ENCODE data around the gene TMEM100. TPM values are rescaled to one million over a fixed set of nuclear protein-coding genes. Genes with fewer than 3 reads are reported as not detected.

TMEM100 gene
- total RNA-seq, 2 experiments from 2014 or later: not detected

DNA sequence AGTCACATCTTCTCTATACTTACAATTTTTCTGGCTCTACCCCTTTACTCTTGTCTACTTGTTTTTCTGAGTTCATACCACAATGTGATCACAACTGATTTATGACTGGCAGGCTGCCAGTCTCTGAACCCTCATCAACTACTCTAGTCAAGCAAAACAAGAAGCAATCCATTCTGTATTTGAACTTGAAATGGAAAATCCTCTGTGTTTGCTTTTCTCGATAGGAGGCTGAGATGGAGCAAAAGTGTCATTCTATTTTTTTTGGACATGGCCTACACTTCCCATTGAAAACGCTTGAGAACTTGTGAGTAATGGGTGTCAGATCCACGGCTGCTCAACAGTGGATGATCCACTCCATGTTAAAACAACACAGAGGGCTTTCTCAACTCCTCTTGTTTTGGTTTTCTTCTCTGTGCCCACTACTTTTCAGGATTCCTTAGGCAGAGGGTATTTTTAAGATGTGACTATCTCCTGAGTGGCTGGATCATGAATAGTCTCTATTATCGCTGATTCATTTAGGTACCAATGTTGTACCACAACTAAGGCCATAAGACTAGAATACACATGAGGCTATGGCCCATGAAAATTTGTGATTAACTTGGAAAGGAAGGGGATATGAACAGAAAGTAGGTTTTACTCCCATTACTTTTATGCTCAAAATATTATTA lies 11.7 kb downstream of the TMEM100 start:
- no peak overlapping the region for H3K27ac Mint-ChIP-seq

DNA sequence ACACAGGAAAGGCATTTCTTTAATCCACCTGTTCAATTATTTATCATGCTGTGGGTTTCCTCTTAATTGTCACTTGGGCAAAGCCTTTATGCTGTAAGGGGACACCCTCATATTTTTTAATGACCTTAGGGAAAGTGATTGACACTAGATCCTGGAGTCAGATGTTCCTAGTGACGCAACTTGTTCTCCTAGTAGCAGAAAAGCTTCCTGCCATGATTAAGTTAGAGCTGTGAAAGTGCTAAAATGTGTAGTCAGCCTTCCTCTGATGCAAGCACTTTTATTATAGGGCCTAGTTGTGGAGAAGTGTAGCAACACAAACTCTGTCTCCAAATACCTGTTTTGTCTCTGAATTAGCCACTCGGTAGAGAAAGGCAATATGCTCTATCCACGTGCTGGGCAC lies 12.3 kb downstream of the TMEM100 start:
- CTCF ChIA-PET: interaction anchor here (0.6 kb wide), 1 partner anchor 436 kb away, joined by 3 read pairs; no protein-coding TSS in a partner anchor
- Mint-ChIP-seq H3K27ac (no peak overlapping the region), H3K4me3 (no peak overlapping the region), H3K4me1 (no peaks in the 10 kb centered on the region), H3K9me3 (ENCODE audit: low read depth) (no peaks in the 10 kb centered on the region), H3K36me3 (ENCODE audit: low read depth) (no peaks in the 10 kb centered on the region), H3K27me3 (peaks cover 24% of the 10 kb centered on the region)
- POLR2A ChIA-PET: no interaction called here
- DNase-seq: no peak
- intact Hi-C loops (cut with DNase I, micrococcal nuclease): loop anchor here in 1 of 2 experiments (5.0 kb wide), 1 partner anchor 58 kb away; no protein-coding TSS in a partner anchor
- no peak for ATAC-seq

More for the DNA sequence above, 11.7 kb downstream of the TMEM100 start:
- H3K9me3 Mint-ChIP-seq (ENCODE audit: low read depth): no peaks in the 10 kb centered on the region
- ATAC-seq (no peak), DNase-seq (no peak)
- no peaks in the 10 kb centered on the region for H3K36me3 Mint-ChIP-seq (ENCODE audit: low read depth)
- ChIA-PET POLR2A (no interaction called here), CTCF (interaction anchor here (0.6 kb wide), 1 partner anchor 437 kb away, joined by 3 read pairs; no protein-coding TSS in a partner anchor)
- intact Hi-C loops (cut with DNase I, micrococcal nuclease): loop anchor here in 1 of 2 experiments (5.0 kb wide), 1 partner anchor 59 kb away; no protein-coding TSS in a partner anchor
- no peak overlapping the region for H3K4me3 Mint-ChIP-seq
- H3K4me1 Mint-ChIP-seq: no peaks in the 10 kb centered on the region
- peaks cover 21% of the 10 kb centered on the region for H3K27me3 Mint-ChIP-seq

DNA sequence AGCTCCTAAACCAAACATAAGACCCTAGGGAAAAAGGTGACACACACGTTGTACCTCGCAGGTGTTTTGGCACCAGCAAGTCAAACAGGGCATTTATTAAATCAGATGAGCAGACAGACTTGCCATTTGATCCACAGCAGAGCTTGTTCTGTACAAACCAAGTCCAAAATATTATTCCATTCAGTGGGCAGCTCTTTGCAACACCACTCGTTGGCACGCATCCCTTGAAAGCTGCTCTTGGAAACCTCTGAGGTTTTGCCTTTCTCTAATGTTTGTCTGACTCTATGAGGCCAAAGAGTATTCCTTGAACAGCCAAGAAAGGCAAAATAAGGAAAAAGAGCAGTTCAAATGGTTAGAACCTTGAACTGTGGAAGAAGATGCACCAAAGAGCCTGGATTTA lies 12.7 kb downstream of the TMEM100 start:
- no peak overlapping the region for H3K27ac Mint-ChIP-seq
- H3K4me1 Mint-ChIP-seq: no peaks in the 10 kb centered on the region
- intact Hi-C loops (cut with DNase I, micrococcal nuclease): loop anchor here in 1 of 2 experiments (5.0 kb wide), 1 partner anchor 58 kb away; no protein-coding TSS in a partner anchor
- ChIA-PET POLR2A (no interaction called here), CTCF (interaction anchor here (3.2 kb wide), 1 partner anchor 9 kb away, joined by 14 read pairs; no protein-coding TSS in a partner anchor)
- H3K9me3 Mint-ChIP-seq (ENCODE audit: low read depth): no peaks in the 10 kb centered on the region
- H3K4me3 Mint-ChIP-seq: no peak overlapping the region
- no peak for ATAC-seq
- H3K27me3 Mint-ChIP-seq: peaks cover 24% of the 10 kb centered on the region
- no peaks in the 10 kb centered on the region for H3K36me3 Mint-ChIP-seq (ENCODE audit: low read depth)
- DNase-seq: no peak

DNA sequence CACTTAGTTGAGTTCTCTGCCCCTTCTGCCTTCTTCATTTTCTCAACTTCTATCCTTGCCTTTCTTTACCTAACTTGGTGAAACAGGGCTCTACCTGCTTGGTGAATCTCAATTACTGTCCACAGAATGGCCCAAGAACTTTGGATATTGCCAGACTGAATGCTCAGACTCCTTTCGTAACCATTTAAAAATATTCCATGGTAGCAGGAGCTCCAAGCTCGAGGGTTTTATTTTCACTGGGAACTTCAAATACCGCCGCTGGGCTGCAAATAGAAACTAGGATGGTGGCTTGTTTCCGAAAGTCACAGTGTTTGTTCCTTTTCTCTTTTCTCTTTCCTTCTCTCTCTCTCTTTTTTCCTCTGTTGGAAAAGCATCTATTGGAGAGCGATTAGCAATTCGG lies 13.2 kb downstream of the TMEM100 start:
- DNase-seq: no peak
- intact Hi-C loops (cut with DNase I, micrococcal nuclease): no loop called here
- POLR2A ChIA-PET: no interaction called here
- Mint-ChIP-seq H3K9me3 (ENCODE audit: low read depth) (no peaks in the 10 kb centered on the region), H3K27ac (no peak overlapping the region), H3K27me3 (peaks cover 26% of the 10 kb centered on the region), H3K36me3 (ENCODE audit: low read depth) (no peaks in the 10 kb centered on the region), H3K4me1 (no peaks in the 10 kb centered on the region), H3K4me3 (no peak overlapping the region)
- ATAC-seq: no peak
- CTCF ChIA-PET: interaction anchor here (3.2 kb wide), 1 partner anchor 9 kb away, joined by 14 read pairs; no protein-coding TSS in a partner anchor

DNA sequence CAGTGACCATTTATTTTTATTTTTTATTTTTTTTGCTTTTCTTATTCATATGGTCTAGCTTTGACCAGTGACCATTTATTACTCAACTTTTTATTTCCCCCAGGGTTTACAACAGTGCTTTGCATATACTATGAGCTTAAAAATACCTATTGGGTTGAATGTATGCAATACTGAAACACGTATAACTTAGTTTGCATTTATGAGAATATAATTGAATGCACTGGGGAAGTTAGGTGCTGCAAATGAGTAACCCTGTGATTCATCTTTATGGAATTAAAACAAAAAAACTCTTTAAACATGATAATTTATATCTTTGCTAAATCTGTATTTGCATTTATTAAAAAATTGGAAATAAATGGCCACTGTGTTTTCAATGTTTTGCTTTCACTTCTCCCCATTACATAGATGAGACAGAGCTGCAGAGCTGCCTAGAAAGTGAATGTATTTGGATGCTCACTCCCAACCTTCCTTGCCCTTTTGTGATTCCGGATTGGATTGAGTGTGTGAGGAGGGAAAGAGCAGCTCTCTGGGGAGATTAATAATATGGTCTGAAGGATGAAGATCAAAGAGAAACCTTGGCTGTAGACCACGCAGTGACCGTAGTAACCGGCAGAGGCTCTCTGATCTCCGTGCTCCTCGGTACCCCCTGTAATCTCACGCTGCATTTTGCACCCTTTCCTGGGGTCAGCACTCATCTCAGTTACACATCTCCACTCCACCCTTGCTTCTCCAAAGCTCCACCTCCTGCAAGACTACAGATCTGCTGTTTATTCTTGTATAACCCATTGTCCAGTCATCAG lies 14.3 kb downstream of the TMEM100 start:
- Mint-ChIP-seq H3K4me1 (no peaks in the 10 kb centered on the region), H3K27me3 (peaks cover 33% of the 10 kb centered on the region), H3K4me3 (no peak overlapping the region), H3K27ac (no peak overlapping the region), H3K36me3 (ENCODE audit: low read depth) (no peaks in the 10 kb centered on the region), H3K9me3 (ENCODE audit: low read depth) (no peaks in the 10 kb centered on the region)
- no peak for ATAC-seq
- POLR2A ChIA-PET: no interaction called here
- intact Hi-C loops (cut with DNase I, micrococcal nuclease): no loop called here
- CTCF ChIA-PET: interaction anchor here (1.6 to 3.2 kb wide), 2 partner anchors 10 to 182 kb away, joined by 4 to 14 read pairs; no protein-coding TSS in a partner anchor
- no peak for DNase-seq

DNA sequence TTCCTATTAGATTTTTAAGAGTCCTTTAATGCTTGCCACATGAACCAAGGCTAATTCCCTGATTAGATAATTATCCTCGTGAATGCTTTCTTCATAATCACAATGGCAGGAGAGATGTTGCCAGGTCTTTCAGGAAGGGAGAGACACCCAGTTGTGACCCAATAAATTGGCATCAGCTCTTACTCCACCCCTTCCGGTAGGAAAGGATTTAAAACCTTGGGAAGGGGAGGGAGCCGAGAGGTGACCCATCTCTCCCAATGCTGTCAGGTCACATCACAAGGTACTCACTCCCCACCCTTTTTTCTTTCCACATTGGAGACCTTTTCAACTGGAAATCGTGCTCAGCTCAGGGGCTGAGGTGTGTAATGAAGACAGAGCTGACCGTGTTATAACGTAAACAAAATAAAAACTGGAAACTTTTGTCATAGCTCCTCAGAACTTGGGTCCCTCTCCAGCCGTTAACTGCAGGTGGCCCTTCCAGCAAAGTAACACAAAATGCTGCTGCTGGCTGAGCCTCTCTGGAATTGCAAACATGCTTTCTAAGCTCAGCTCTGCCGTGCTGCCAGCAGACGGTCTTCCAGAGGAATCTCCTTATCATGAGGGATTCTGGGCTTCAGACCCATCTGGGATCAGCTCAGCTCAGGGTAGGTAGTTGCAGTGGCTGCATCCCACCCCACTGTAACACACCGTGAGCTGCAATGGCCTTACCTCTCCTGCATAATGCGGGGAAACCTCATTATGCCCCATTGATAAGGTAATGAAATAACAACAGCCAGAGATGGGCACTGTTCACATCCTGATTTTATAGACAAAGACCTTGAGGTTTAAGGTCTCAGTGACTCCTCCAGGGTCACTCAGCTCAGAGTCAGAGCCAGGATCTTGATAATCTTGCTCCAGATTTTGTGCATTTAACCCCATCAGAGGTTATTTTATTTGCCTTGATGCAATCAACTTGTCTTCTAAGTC lies 15.6 kb downstream of the TMEM100 start:
- H3K4me1 Mint-ChIP-seq: no peaks in the 10 kb centered on the region
- H3K9me3 Mint-ChIP-seq (ENCODE audit: low read depth): no peaks in the 10 kb centered on the region
- ChIA-PET CTCF (interaction anchor here (0.6 to 3.2 kb wide), 4 partner anchors 12 to 181 kb away, joined by 3 to 14 read pairs (median 4); no protein-coding TSS in a partner anchor), POLR2A (no interaction called here)
- no peak for ATAC-seq
- no peaks in the 10 kb centered on the region for H3K36me3 Mint-ChIP-seq (ENCODE audit: low read depth)
- no peak overlapping the region for H3K4me3 Mint-ChIP-seq
- no peak overlapping the region for H3K27ac Mint-ChIP-seq
- intact Hi-C loops (cut with DNase I, micrococcal nuclease): no loop called here
- no peak for DNase-seq
- H3K27me3 Mint-ChIP-seq: peaks cover 35% of the 10 kb centered on the region

DNA sequence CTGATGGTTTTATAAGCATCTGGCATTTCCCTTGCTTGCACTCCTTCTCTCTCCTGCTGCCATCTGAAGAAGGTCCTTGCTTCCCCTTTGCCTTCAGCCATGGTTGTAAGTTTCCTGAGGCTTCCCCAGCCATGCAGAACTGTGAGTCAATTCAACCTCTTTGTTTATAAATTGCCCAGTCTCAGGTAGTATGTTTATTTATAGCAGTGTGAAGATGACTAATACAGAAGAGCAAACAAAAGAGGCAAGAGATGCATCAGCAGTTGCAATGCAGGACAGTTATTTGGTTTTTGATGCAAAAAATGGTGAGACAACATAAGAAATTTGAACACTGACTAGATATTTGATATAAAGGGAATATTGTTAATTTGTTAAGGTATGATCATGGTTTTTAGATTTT lies 16.8 kb downstream of the TMEM100 start:
- DNase-seq (no peak), ATAC-seq (no peak)
- Mint-ChIP-seq H3K36me3 (ENCODE audit: low read depth) (no peaks in the 10 kb centered on the region), H3K27me3 (peaks cover 43% of the 10 kb centered on the region), H3K9me3 (ENCODE audit: low read depth) (no peaks in the 10 kb centered on the region), H3K4me3 (no peak overlapping the region), H3K4me1 (no peaks in the 10 kb centered on the region), H3K27ac (no peak overlapping the region)
- intact Hi-C loops (cut with DNase I, micrococcal nuclease): no loop called here
- CTCF ChIA-PET: no interaction called here
- POLR2A ChIA-PET: no interaction called here

DNA sequence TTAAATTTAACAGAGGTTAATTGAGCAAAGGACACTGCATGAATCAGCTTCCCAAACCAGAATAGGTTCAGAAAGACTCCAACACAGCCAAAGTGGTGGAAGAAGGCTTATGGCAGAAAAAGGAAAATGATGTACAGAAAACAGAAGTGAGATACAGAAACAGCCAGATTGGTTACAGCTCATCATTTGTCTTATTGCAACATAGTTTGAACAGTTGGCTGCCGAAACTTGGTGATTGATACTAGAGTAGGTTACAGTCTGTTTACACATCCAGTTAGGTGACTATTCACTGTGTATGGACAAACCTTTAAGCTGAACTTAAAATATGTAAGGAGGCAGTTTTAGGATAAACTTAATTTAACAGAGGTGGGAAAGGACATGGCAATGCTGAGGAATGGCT lies 18.3 kb downstream of the TMEM100 start:
- Mint-ChIP-seq H3K36me3 (ENCODE audit: low read depth) (no peaks in the 10 kb centered on the region), H3K9me3 (ENCODE audit: low read depth) (no peaks in the 10 kb centered on the region), H3K4me3 (no peak overlapping the region), H3K4me1 (no peaks in the 10 kb centered on the region), H3K27ac (no peak overlapping the region), H3K27me3 (peaks cover 40% of the 10 kb centered on the region)
- ChIA-PET POLR2A (interaction anchor here (0.6 kb wide), 1 partner anchor 20 kb away, joined by 11 read pairs; no protein-coding TSS in a partner anchor), CTCF (interaction anchor here (1.0 to 2.2 kb wide), 3 partner anchors 14 to 103 kb away, joined by 4 to 10 read pairs (median 4); partner anchors contain the start of gene TMEM100)
- no peak for DNase-seq
- ATAC-seq: no peak
- intact Hi-C loops (cut with DNase I, micrococcal nuclease): no loop called here

DNA sequence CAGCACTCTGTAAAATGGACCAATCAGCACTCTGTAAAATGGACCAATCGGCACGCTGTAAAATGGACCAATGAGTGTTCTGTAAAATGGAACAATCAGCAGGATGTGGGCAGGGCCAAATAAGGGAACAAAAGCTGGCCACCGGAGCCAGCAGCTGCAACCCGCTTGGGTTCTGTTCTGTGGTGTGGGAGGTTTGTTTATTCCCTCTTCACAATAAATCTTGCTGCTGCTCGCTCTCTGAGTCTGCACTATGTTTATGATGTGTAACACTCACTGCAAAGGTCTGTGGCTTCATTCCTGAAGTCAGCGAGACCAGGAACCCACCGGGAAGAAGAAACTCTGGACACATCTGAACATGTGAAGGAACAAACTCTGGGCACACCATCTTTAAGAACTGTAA lies 20.5 kb downstream of the TMEM100 start:
- DNase-seq (no peak), ATAC-seq (no peak)
- Mint-ChIP-seq H3K4me3 (no peak overlapping the region), H3K4me1 (no peaks in the 10 kb centered on the region), H3K36me3 (ENCODE audit: low read depth) (no peaks in the 10 kb centered on the region), H3K27ac (no peak overlapping the region), H3K9me3 (ENCODE audit: low read depth) (no peaks in the 10 kb centered on the region), H3K27me3 (peaks cover 39% of the 10 kb centered on the region)
- intact Hi-C loops (cut with DNase I, micrococcal nuclease): no loop called here
- ChIA-PET CTCF (interaction anchor here (1.0 kb wide), 1 partner anchor 10 kb away, joined by 5 read pairs; no protein-coding TSS in a partner anchor), POLR2A (no interaction called here)

DNA sequence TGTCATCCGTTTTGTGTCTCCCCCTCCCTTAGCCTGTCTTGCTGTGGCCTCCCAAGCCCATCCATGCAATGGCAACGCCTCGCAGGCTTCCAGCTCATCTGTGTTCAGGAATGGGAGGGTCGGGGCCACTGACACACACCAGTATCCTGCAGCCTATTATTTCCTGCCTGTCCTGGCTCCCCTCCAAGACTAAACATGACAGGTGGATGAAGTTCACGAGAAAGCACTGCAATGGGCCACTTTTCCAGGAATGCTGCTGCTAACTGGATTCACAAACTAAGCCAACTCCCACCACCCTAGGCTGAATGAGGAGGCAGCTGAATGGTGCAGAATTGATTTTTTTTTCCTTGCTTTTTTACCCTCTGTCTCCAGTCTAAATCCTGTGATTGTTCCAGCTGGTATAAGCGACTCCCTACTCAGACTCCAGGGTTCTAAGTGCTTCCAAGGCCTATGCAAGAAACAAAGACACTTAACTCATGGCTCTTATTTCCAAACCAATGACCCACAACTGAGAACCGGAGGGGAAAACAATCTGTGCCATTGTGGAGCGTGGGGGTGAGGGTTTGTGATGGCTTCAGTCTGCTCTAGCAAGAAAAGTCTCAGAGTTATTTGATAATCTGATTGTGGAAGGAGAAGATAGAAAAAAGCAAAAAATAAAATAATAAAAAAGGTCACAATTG lies 23.3 kb downstream of the TMEM100 start:
- CTCF ChIA-PET: no interaction called here
- intact Hi-C loops (cut with DNase I, micrococcal nuclease): no loop called here
- no peaks in the 10 kb centered on the region for H3K4me1 Mint-ChIP-seq
- POLR2A ChIA-PET: no interaction called here
- H3K27ac Mint-ChIP-seq: no peak overlapping the region
- H3K4me3 Mint-ChIP-seq: no peak overlapping the region
- no peaks in the 10 kb centered on the region for H3K9me3 Mint-ChIP-seq (ENCODE audit: low read depth)
- no peak for DNase-seq
- H3K36me3 Mint-ChIP-seq (ENCODE audit: low read depth): no peaks in the 10 kb centered on the region
- peaks cover 32% of the 10 kb centered on the region for H3K27me3 Mint-ChIP-seq
- no peak for ATAC-seq
